HEK293 (cell line): ENCODE measurements around the gene FLNA.

Experiments used
- CTCF ChIA-PET: fragments of 350-600 bp; formaldehyde crosslinking; extraction: SDS; loops from one replicate; lab custom pipeline; 2021; ENCODE audit warnings: antibody characterized with exemption; lab: Yijun Ruan, JAX
- POLR2A ChIA-PET: fragments of 300-600 bp; formaldehyde crosslinking; extraction: SDS; loops from one replicate; lab custom pipeline; 2020; ENCODE audit warnings: antibody characterized with exemption, inconsistent platforms; lab: Yijun Ruan, JAX
- H3K27ac ChIP-seq: fragments of 200-500 bp; sonication (Bioruptor generic); 2 replicates; pipeline ENCODE4 v1.5.1; 2014; ENCODE audit warnings: low read depth, low read length, control low read depth, inconsistent platforms; ENCODE audit errors: extremely low read depth
- H3K36me3 ChIP-seq, 2 experiments: fragments of 200-500 bp in 1 of 2; sonication (Bioruptor generic) in 1 of 2; 1 replicate in 1 of 2; 2 replicates in 1 of 2; pipeline ENCODE4 v1.5.1; 2014 to 2017; ENCODE audit warnings: inconsistent platforms in 2 of 2, low read length in 2 of 2; ENCODE audit not compliant: control insufficient read depth in 2 of 2, insufficient read depth in 1 of 2
- H3K4me1 ChIP-seq: fragments of 200-500 bp; sonication (Bioruptor generic); 2 replicates; pipeline ENCODE4 v1.5.1; 2014; ENCODE audit warnings: mild to moderate bottlenecking, low read length, inconsistent platforms; ENCODE audit not compliant: control insufficient read depth, insufficient read depth
- H3K4me3 ChIP-seq: 2 replicates; pipeline ENCODE4 v1.5.1; 2011; ENCODE audit warnings: low read depth, mild to moderate bottlenecking, control low read depth, low read length, moderate library complexity
- H3K9me3 ChIP-seq: fragments of 200-500 bp; sonication (Bioruptor generic); 2 replicates; pipeline ENCODE4 v1.5.1; 2014; ENCODE audit warnings: low read depth, low read length, inconsistent platforms; ENCODE audit not compliant: control insufficient read depth, insufficient read depth
- GLI2 ChIP-seq: fragments of 450-650 bp; formaldehyde crosslinking; IDR thresholded peaks from 2 replicates; pipeline ENCODE4; 2017; ENCODE audit warnings: missing biosample characterization, missing genetic modification characterization, low read depth, borderline replicate concordance
- GLI4 ChIP-seq: fragments of 450-650 bp; formaldehyde crosslinking; IDR thresholded peaks from 2 replicates; pipeline ENCODE4 v1.5.1; 2016; ENCODE audit warnings: missing biosample characterization, missing genetic modification characterization
- GLIS2 ChIP-seq: fragments of 450-650 bp; formaldehyde crosslinking; IDR thresholded peaks from 2 replicates; pipeline ENCODE4 v1.5.1; 2016; ENCODE audit warnings: missing biosample characterization, missing genetic modification characterization
- KLF1 ChIP-seq: fragments of 450-650 bp; formaldehyde crosslinking; IDR thresholded peaks from 2 replicates; pipeline ENCODE4 v1.5.1; 2016; ENCODE audit warnings: missing biosample characterization, missing genetic modification characterization
- KLF10 ChIP-seq: fragments of 450-650 bp; IDR thresholded peaks from 2 replicates; pipeline ENCODE4 v1.5.1; 2018; ENCODE audit warnings: missing biosample characterization, mild to moderate bottlenecking, missing genetic modification characterization
- KLF16 ChIP-seq: fragments of 450-650 bp; formaldehyde crosslinking; IDR thresholded peaks from 2 replicates; pipeline ENCODE4 v1.5.1; 2017; ENCODE audit warnings: missing biosample characterization, missing genetic modification characterization
- KLF8 ChIP-seq: fragments of 450-650 bp; formaldehyde crosslinking; IDR thresholded peaks from 2 replicates; pipeline ENCODE4 v1.5.1; 2016; ENCODE audit warnings: missing biosample characterization, missing genetic modification characterization
- PBX3 ChIP-seq: sonication (generic); formaldehyde crosslinking; IDR thresholded peaks from 2 replicates; pipeline ENCODE4 v1.8.1; 2022; ENCODE audit warnings: mild to moderate bottlenecking, moderate library complexity, missing genetic modification reagents
- SP2 ChIP-seq: fragments of 450-650 bp; formaldehyde crosslinking; IDR thresholded peaks from 2 replicates; pipeline ENCODE4 v1.5.1; 2016; ENCODE audit warnings: missing biosample characterization, missing genetic modification characterization
- SP3 ChIP-seq: fragments of 450-650 bp; formaldehyde crosslinking; IDR thresholded peaks from 2 replicates; pipeline ENCODE4 v1.5.1; 2016; ENCODE audit warnings: missing biosample characterization, missing genetic modification characterization
- ZBTB20 ChIP-seq: fragments of 450-650 bp; formaldehyde crosslinking; IDR thresholded peaks from 2 replicates; pipeline ENCODE4 v1.5.1; 2016; ENCODE audit warnings: missing biosample characterization, missing genetic modification characterization
- ZBTB48 ChIP-seq: fragments of 450-650 bp; formaldehyde crosslinking; IDR thresholded peaks from 2 replicates; pipeline ENCODE4 v1.5.1; 2016; ENCODE audit warnings: missing biosample characterization, missing genetic modification characterization
- ZEB2 ChIP-seq: fragments of 450-650 bp; formaldehyde crosslinking; IDR thresholded peaks from 2 replicates; pipeline ENCODE4 v1.5.1; 2016; ENCODE audit warnings: missing biosample characterization, missing genetic modification characterization
- ZFHX2 ChIP-seq: fragments of 450-650 bp; formaldehyde crosslinking; conservative IDR thresholded peaks from 2 replicates; pipeline ENCODE4 v1.5.1; 2016; ENCODE audit warnings: missing biosample characterization, missing genetic modification characterization
- ZNF10 ChIP-seq: fragments of 450-650 bp; formaldehyde crosslinking; IDR thresholded peaks from 2 replicates; pipeline ENCODE4 v1.5.1; 2017; ENCODE audit warnings: missing biosample characterization, missing genetic modification characterization
- ZNF121 ChIP-seq: fragments of 450-650 bp; formaldehyde crosslinking; IDR thresholded peaks from 2 replicates; pipeline ENCODE4 v1.5.1; 2016; ENCODE audit warnings: missing biosample characterization, missing genetic modification characterization
- ZNF174 ChIP-seq: fragments of 450-650 bp; formaldehyde crosslinking; IDR thresholded peaks from 2 replicates; pipeline ENCODE4 v1.5.0; 2017; ENCODE audit warnings: missing biosample characterization, mild to moderate bottlenecking, missing genetic modification characterization
- ZNF175 ChIP-seq: fragments of 450-650 bp; formaldehyde crosslinking; IDR thresholded peaks from 2 replicates; pipeline ENCODE4 v1.5.1; 2016; ENCODE audit warnings: missing biosample characterization, missing genetic modification characterization
- ZNF19 ChIP-seq: fragments of 450-650 bp; formaldehyde crosslinking; IDR thresholded peaks from 2 replicates; pipeline ENCODE4; 2016; ENCODE audit warnings: missing biosample characterization, missing genetic modification characterization, low read depth
- ZNF211 ChIP-seq: fragments of 450-650 bp; formaldehyde crosslinking; IDR thresholded peaks from 2 replicates; pipeline ENCODE4 v1.5.1; 2016; ENCODE audit warnings: low read depth, missing biosample characterization, missing genetic modification characterization
- ZNF214 ChIP-seq: fragments of 450-650 bp; formaldehyde crosslinking; IDR thresholded peaks from 2 replicates; pipeline ENCODE4 v1.5.1; 2017; ENCODE audit warnings: missing biosample characterization, mild to moderate bottlenecking, missing genetic modification characterization, borderline replicate concordance
- ZNF292 ChIP-seq: fragments of 450-650 bp; formaldehyde crosslinking; IDR thresholded peaks from 2 replicates; pipeline ENCODE4 v1.5.1; 2016; ENCODE audit warnings: low read depth, missing biosample characterization, missing genetic modification characterization, borderline replicate concordance
- ZNF324 ChIP-seq: fragments of 450-650 bp; formaldehyde crosslinking; IDR thresholded peaks from 2 replicates; pipeline ENCODE4 v1.5.1; 2016; ENCODE audit warnings: missing biosample characterization, missing genetic modification characterization
- ZNF335 ChIP-seq: fragments of 450-650 bp; formaldehyde crosslinking; conservative IDR thresholded peaks from 2 replicates; pipeline ENCODE4 v1.5.1; 2016; ENCODE audit warnings: missing biosample characterization, missing genetic modification characterization
- ZNF341 ChIP-seq: fragments of 450-650 bp; formaldehyde crosslinking; IDR thresholded peaks from 2 replicates; pipeline ENCODE4; 2016; ENCODE audit warnings: low read depth, missing biosample characterization, missing genetic modification characterization
- ZNF350 ChIP-seq: fragments of 450-650 bp; formaldehyde crosslinking; IDR thresholded peaks from 2 replicates; pipeline ENCODE4 v1.5.0; 2017; ENCODE audit warnings: missing biosample characterization, mild to moderate bottlenecking, missing genetic modification characterization
- ZNF37A ChIP-seq: fragments of 450-650 bp; IDR thresholded peaks from 2 replicates; pipeline ENCODE4 v1.5.1; 2018; ENCODE audit warnings: missing biosample characterization, missing genetic modification characterization
- ZNF433 ChIP-seq: fragments of 450-650 bp; formaldehyde crosslinking; IDR thresholded peaks from 2 replicates; pipeline ENCODE4 v1.5.1; 2016; ENCODE audit warnings: missing biosample characterization, missing genetic modification characterization, low read depth
- ZNF521 ChIP-seq: fragments of 450-650 bp; formaldehyde crosslinking; IDR thresholded peaks from 2 replicates; pipeline ENCODE4 v1.5.1; 2017; ENCODE audit warnings: missing biosample characterization, mild to moderate bottlenecking, missing genetic modification characterization
- ZNF529 ChIP-seq: fragments of 450-650 bp; formaldehyde crosslinking; IDR thresholded peaks from 2 replicates; pipeline ENCODE4 v1.5.1; 2017; ENCODE audit warnings: missing genetic modification characterization, missing biosample characterization; ENCODE audit not compliant: insufficient replicate concordance
- ZNF548 ChIP-seq: fragments of 450-650 bp; formaldehyde crosslinking; IDR thresholded peaks from 2 replicates; pipeline ENCODE4 v1.5.1; 2016; ENCODE audit warnings: missing biosample characterization, missing genetic modification characterization
- ZNF549 ChIP-seq: fragments of 450-650 bp; IDR thresholded peaks from 2 replicates; pipeline ENCODE4 v1.5.1; 2018; ENCODE audit warnings: missing biosample characterization, missing genetic modification characterization, mild to moderate bottlenecking, inconsistent platforms, moderate library complexity
- ZNF600 ChIP-seq: fragments of 450-650 bp; formaldehyde crosslinking; IDR thresholded peaks from 2 replicates; pipeline ENCODE4 v1.5.1; 2016; ENCODE audit warnings: missing biosample characterization, missing genetic modification characterization
- ZNF610 ChIP-seq: fragments of 450-650 bp; formaldehyde crosslinking; IDR thresholded peaks from 2 replicates; pipeline ENCODE4 v1.5.1; 2016; ENCODE audit warnings: missing biosample characterization, missing genetic modification characterization, borderline replicate concordance
- ZNF747 ChIP-seq: fragments of 450-650 bp; formaldehyde crosslinking; IDR thresholded peaks from 2 replicates; pipeline ENCODE4 v1.5.1; 2016; ENCODE audit warnings: missing biosample characterization, missing genetic modification characterization
- TF ChIP-seq, protein P1 (sequence below): fragments of 450-650 bp; formaldehyde crosslinking; IDR thresholded peaks from 2 replicates; pipeline ENCODE4 v1.5.1; 2016; ENCODE audit warnings: missing biosample characterization, missing genetic modification characterization
- TF ChIP-seq, protein P2 (sequence below): fragments of 450-650 bp; formaldehyde crosslinking; IDR thresholded peaks from 2 replicates; pipeline ENCODE4 v1.5.1; 2016; ENCODE audit warnings: missing biosample characterization, missing genetic modification characterization

FLNA gene

DNA sequence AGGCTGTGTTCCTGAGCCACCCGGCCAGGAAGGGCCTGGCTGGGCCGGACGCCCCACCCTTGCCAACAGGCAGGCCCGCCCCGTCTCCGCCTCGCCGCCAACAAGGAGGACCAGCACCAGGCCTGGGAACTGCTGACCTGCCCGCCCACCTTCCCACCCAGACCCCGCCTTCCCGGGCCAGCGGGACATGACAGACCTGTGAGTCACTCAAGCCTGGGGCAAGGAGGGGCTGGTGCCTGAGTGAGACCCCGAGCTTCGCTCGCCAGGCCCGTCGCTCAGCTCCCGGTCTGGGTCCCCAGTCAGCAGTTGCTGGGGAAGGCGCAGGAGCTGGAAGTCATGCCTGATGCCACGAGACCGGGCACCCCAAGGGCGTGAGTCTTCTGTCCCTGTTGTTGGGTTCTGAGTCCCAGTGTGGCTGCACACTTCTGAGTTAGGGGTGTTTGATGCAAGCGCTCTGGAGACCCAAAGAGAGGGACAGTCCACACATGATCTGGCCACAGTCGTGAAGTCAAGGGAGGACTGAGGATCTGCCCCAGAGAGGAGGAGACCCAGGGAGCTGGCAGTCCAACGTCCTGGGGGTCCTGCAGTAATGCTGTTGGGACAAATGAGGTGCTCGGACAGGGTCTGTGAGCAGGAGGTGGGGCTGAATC, 34.9 kb upstream of the FLNA start, which contains the start of gene DNASE1L1:
Gene DNASE1L1, minus strand, starts transcription at position 33 of the 650 bp plus-strand sequence. CDS start 3,686 bp downstream, outside the sequence.
- H3K36me3 ChIP-seq: peaks cover 0 to 12% of the 10 kb centered on the region in 2 experiments; a peak in 2 of 3 replicates
- ChIA-PET POLR2A (interaction anchor here (0.9 to 4.0 kb wide), 8 partner anchors 9 to 82 kb away, joined by 3 to 57 read pairs (median 4); partner anchors contain the start of genes RPL10 and SLC10A3), CTCF (interaction anchor here (0.6 to 1.4 kb wide), 3 partner anchors 10 to 465 kb away, joined by 3 to 5 read pairs (median 4); no protein-coding TSS in a partner anchor)
- H3K4me3 ChIP-seq: peak within 1 kb of the TSS; percentile 22
- no peak within 1 kb of the TSS for H3K27ac ChIP-seq
- H3K4me1 ChIP-seq: no peaks in the 10 kb centered on the region; the same call in 1 of the 2 replicates
- H3K9me3 ChIP-seq: no peaks in the 10 kb centered on the region
- no peak for TF ChIP-seq ZNF548
- no peak for TF ChIP-seq ZNF19
- TF ChIP-seq ZNF350: no peak
- TF ChIP-seq ZEB2 (tag by site-specific recombination): no peak
- no peak for TF ChIP-seq ZNF747
- no peak for TF ChIP-seq ZNF335
- TF ChIP-seq ZNF521: no peak
- TF ChIP-seq ZNF121: no peak
- 0 out of 2 replicates have a peak, but pooled peaks have one; percentile 19 for TF ChIP-seq ZFHX2 (tag by site-specific recombination)
- no peak for TF ChIP-seq ZNF341 (tag by site-specific recombination)
- no peak for TF ChIP-seq ZNF292 (tag by site-specific recombination)
- no peak for TF ChIP-seq ZNF433 (tag by site-specific recombination)
- TF ChIP-seq GLIS2 (tag by site-specific recombination): no peak
- peak; percentile 63; the same call in 1 of the 2 replicates for TF ChIP-seq ZNF600 (tag by site-specific recombination)
- no peak for TF ChIP-seq ZNF211 (tag by site-specific recombination)
- 0 out of 2 replicates have a peak, but pooled peaks have one; percentile 33 for TF ChIP-seq KLF8 (tag by site-specific recombination)
- TF ChIP-seq ZNF529 (tag by site-specific recombination): no peak
- no peak for TF ChIP-seq ZNF174 (tag by site-specific recombination)
- peak; percentile 36; the same call in 1 of the 2 replicates for TF ChIP-seq SP3 (tag by site-specific recombination)
- TF ChIP-seq, protein P1, sequence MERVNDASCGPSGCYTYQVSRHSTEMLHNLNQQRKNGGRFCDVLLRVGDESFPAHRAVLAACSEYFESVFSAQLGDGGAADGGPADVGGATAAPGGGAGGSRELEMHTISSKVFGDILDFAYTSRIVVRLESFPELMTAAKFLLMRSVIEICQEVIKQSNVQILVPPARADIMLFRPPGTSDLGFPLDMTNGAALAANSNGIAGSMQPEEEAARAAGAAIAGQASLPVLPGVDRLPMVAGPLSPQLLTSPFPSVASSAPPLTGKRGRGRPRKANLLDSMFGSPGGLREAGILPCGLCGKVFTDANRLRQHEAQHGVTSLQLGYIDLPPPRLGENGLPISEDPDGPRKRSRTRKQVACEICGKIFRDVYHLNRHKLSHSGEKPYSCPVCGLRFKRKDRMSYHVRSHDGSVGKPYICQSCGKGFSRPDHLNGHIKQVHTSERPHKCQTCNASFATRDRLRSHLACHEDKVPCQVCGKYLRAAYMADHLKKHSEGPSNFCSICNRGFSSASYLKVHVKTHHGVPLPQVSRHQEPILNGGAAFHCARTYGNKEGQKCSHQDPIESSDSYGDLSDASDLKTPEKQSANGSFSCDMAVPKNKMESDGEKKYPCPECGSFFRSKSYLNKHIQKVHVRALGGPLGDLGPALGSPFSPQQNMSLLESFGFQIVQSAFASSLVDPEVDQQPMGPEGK: no peak
- TF ChIP-seq ZBTB48 (tag by site-specific recombination): no peak
- TF ChIP-seq GLI2: no peak
- no peak for TF ChIP-seq ZNF610
- peak; percentile 82 for TF ChIP-seq SP2 (tag by site-specific recombination)
- TF ChIP-seq ZNF214 (tag by site-specific recombination): no peak
- TF ChIP-seq ZNF324 (tag by site-specific recombination): no peak
- no peak for TF ChIP-seq ZBTB20
- TF ChIP-seq, protein P2, sequence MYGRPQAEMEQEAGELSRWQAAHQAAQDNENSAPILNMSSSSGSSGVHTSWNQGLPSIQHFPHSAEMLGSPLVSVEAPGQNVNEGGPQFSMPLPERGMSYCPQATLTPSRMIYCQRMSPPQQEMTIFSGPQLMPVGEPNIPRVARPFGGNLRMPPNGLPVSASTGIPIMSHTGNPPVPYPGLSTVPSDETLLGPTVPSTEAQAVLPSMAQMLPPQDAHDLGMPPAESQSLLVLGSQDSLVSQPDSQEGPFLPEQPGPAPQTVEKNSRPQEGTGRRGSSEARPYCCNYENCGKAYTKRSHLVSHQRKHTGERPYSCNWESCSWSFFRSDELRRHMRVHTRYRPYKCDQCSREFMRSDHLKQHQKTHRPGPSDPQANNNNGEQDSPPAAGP (tag by site-specific recombination): peak; percentile 69; the same call in 1 of the 2 replicates
- 0 out of 2 replicates have a peak, but pooled peaks have one; percentile 37 for TF ChIP-seq PBX3 (CRISPR knock-in tag)
- no peak for TF ChIP-seq KLF10
- TF ChIP-seq ZNF37A (tag by site-specific recombination): no peak
- no peak for TF ChIP-seq KLF16 (tag by site-specific recombination)
- TF ChIP-seq GLI4 (tag by site-specific recombination): no peak
- peak; percentile 95 for TF ChIP-seq KLF1
- TF ChIP-seq ZNF549 (tag by site-specific recombination): no peak
- no peak for TF ChIP-seq ZNF175 (tag by site-specific recombination)
- 0 out of 2 replicates have a peak, but pooled peaks have one; percentile 23 for TF ChIP-seq ZNF10 (tag by site-specific recombination)
